UCSD-AML1 (cell line): ENCODE measurements around the gene TTLL3.
A peak's percentile ranks its signal among the peaks of the same experiment; 100 is the strongest.
"Not testable (repeated sequence)": the region's sequence is repeated elsewhere in the genome, so short reads cannot be mapped to it uniquely, and the experiment has no call there.

Experiments used
- DNase-seq: peaks from one replicate; lab custom pipeline; 2025; ENCODE audit not compliant: unreplicated experiment; lab: John Stamatoyannopoulos, UW

TTLL3 gene

DNA sequence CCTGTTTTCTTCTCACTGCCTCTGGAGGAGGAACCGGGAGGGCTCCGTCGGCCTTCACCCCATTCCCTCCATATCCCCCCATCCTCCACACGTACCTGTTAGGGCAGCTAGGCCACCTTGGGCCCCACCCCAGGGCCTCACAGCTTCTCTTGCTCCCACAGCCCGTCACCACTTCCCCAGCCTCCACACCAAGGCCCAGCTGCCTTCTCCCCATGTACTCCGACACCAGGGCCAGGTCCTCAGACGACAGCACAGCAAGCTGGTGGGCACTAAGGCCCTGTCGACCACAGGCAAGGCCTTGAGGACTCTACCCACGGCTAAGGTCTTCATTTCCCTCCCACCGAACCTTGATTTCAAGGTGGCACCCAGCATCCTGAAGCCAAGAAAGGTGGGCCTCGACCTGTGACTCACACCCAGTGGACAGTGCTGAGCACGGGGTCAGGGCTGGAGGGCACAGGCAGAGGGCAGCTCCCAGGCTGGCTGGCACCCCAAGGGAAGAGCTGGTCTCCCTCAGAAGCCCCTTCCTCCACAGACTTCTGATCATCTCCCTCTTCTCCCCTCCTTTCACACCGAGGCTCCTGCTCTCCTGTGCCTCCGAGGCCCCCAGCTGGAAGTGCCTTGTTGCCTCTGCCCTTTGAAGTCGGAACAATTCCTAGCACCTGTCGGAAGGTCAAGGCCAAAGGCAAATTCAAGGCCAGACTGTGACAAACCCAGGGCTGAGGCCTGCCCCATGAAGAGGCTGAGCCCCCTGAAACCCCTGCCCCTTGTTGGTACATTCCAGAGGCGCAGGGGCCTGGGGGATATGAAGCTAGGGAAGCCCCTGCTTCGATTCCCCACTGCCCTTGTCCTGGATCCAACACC, 24.7 kb downstream of the TTLL3 start:
- DNase-seq = no peak

- peak; percentile 59 for DNase-seq
Observed at GRCh38 chr3:9837701-9838582, 27.9 kb downstream of the TTLL3 start.

DNA sequence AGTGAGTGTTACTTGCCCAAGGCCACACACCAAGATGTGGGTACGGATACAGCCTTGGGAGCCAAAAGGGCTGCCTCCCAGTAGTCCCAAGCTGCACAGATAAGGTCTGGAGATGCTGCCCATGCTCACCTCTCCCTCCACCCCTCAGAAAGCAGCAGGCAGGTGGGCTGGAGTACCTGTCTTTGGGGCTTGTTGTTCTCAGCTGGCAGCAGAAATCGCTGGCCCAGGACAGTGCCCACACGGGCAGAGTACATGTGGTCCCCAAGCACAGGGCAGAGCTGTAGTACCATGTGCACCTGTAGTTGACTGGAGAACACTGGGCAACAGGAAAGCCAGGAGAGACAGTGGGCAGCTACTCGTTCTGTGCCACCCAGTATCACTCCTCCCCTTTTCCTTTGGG, 28.8 kb downstream of the TTLL3 start:
- no peak for DNase-seq

DNA sequence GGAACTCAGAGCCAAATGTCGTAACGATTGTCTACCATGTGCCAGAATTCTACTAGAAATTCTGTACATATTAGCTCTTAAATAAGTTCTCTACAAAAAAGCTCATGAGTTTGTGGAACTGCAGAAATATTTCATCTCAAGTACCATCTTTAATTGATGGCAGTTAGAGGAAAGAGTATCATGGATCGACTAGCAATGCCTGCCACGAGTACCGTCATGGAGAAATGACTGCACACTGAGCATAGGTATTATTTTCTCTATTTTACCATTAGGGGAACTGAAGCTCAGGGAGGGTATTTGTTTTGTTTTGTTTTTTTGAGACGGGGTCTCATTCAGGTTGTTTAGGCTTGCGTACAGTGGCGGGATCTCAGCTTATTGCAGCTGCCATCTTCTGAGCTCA, 31.0 kb downstream of the TTLL3 start:
- no peak for DNase-seq

DNA sequence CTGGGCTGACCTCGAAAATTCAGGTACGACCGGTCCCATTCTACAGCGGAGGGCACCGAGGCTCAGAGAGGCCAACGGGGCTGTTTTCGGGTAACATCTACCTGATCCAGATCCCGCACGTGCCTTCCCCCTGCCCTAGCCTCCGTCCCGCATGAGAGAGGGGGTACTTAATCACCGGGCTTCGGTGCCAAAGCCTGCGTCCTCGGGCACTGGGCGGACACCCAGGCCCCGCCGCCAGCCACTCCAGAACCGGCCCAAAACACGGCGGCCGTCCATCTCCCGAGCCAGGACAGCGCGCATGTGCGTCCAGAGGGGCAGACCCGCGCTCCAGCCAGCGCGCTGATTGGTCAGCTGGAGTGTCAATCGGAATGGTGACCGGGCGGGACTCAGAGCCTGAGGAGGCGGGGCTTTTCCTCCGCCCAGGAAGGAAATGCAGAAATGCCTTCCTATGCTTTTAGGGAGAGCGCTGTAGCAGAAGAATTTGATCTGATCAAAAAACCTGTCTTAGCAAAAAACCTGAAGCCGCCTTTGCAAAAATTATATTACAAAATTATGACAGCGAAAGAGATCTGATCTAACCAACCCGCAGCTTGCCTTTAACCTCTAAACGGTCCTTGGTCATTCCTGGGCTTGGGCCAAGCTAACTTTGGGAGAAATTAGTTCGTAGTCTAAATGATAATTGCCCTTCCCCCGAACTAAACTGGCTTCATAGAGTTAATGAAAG, 33.8 kb downstream of the TTLL3 start, which contains the start of gene RPUSD3:
RPUSD3 (minus strand) TSS at position 294 of the 724 bp plus-strand sequence; CDS start at position 276, 18 bp downstream.
- DNase-seq = peak; percentile 95

- DNase-seq = peak; percentile 41
Observed at GRCh38 chr3:9846231-9846630, 36.2 kb downstream of the TTLL3 start.

DNA sequence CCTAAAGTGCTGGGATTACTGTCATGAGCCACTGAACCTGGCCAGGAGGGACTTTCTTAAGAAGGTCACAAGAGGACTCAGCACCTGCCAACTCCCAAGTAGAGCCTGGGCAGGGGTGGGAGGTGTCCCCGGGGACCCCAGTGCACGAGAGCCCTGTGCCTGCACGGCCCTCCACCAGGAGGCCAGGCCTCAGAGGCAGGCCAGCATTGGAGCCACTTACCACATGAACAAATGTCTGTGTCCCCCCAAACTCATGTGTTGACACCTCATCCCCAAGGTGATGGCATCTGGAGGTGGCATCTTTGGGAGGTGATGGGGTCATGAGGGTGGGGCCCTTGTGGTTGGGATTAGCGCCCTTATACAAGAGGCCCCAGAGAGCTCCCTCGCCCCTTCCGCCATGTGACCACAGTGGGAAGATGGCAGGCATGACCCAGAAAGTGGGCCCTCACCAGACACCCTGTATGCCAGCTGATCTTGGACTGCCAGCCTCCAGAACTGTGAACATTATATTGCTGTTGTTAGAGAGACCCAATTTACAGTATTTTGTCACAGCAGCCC, 36.9 kb downstream of the TTLL3 start:
- DNase-seq = no peak

DNA sequence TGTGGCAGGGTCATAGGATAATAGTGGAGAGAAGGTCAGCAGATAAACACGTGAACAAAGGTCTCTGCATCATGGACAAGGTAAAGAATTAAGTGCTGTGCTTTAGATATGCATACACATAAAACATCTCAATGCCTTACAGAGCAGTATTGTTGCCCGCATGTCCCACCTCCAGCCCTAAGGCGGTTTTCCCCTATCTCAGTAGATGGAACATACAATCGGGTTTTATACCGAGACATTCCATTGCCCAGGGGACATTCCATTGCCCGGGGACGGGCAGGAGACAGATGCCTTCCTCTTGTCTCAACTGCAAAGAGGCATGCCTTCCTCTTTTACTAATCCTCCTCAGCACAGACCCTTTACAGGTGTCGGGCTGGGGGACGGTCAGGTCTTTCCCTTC, 37.8 kb downstream of the TTLL3 start:
- not testable (repeated sequence) for DNase-seq

- DNase-seq = not testable (repeated sequence)
Observed at GRCh38 chr3:9848860-9849259, 38.8 kb downstream of the TTLL3 start.

- not testable (repeated sequence) for DNase-seq
Observed at GRCh38 chr3:9851383-9851782, 41.3 kb downstream of the TTLL3 start.

DNA sequence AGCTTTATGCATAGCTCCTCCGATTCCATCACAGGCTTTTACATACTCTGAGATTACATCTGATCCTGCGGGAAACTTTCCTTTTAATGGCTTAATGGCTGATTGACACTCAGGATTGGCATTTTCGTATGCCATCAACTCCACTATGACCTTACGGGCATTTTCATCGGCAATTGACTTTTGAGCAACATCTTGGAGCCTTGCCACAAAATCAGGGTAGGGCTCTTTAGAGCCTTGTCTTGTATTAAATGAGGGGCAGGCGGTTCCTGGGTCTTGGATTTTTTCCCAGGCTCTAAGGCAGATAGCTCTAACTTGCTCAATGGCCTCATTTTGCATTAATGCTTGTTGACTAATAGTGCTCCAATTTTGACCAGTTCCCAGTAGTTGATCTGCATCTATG, 41.9 kb downstream of the TTLL3 start:
- not testable (repeated sequence) for DNase-seq

DNA sequence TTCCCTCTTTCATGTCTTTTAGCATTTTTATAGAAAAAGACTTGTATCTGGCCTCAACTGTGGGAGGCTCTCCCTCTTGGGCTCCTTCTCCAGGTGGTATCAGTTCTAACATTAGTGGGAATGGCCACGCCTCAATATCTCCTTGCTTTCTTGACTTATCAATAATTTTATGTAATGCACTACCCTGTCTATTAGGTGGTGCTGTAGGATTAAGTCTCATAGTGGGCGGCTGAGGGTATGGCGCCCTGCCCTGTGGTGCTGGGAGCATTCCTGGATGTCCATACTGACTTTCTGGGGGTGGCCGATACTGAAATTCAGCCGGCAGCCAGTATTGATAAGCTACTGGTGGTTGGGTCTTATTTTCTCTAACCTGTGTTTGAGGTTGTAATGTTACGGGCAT, 42.5 kb downstream of the TTLL3 start:
- no peak for DNase-seq

GRCh38 chr3:9854291-9854940, 44.4 kb downstream of the TTLL3 start:
- not testable (repeated sequence) for DNase-seq

GRCh38 chr3:9855594-9855993, 45.5 kb downstream of the TTLL3 start:
- DNase-seq = no peak

GRCh38 chr3:9859530-9860025, 49.5 kb downstream of the TTLL3 start:
- no peak for DNase-seq

GRCh38 chr3:9861201-9861600, 51.1 kb downstream of the TTLL3 start:
- no peak for DNase-seq

GRCh38 chr3:9861626-9862130, 51.6 kb downstream of the TTLL3 start:
- no peak for DNase-seq

GRCh38 chr3:9862391-9863057, 52.5 kb downstream of the TTLL3 start:
- DNase-seq = no peak

GRCh38 chr3:9863058-9863772, 53.2 kb downstream of the TTLL3 start:
- DNase-seq = no peak
